GM21825 (cell line): ENCODE results near the gene PLA2G4E.

Experiments
- ATAC-seq: cut with Tn5 transposase; IDR thresholded peaks from one replicate; pipeline ENCODE4 v1.9.1; 2021; ENCODE audit warnings: mild to moderate bottlenecking, moderate library complexity; ENCODE audit not compliant: unreplicated experiment

The PLA2G4E gene

GRCh38 chr15:41958002-41958420 lies 62.8 kb downstream of the PLA2G4E start:
- no peak for ATAC-seq

GRCh38 chr15:41957021-41957897 lies 63.6 kb downstream of the PLA2G4E start:
- peak; percentile 87 for ATAC-seq

GRCh38 chr15:41955807-41956525 lies 64.9 kb downstream of the PLA2G4E start:
- ATAC-seq, result no peak

- ATAC-seq, result no peak
Measured at GRCh38 chr15:41955100-41955499, 65.7 kb downstream of the PLA2G4E start.

GRCh38 chr15:41954036-41954435 lies 66.8 kb downstream of the PLA2G4E start:
- ATAC-seq, result no peak

GRCh38 chr15:41952013-41952563 lies 68.8 kb downstream of the PLA2G4E start:
- no peak for ATAC-seq

- ATAC-seq, result no peak
Measured at GRCh38 chr15:41951571-41951970, 69.3 kb downstream of the PLA2G4E start.

GRCh38 chr15:41950489-41950888 lies 70.4 kb downstream of the PLA2G4E start:
- ATAC-seq, result no peak

GRCh38 chr15:41950127-41950483 lies 70.7 kb downstream of the PLA2G4E start:
- no peak for ATAC-seq

- no peak for ATAC-seq
Measured at GRCh38 chr15:41949401-41950126, 71.3 kb downstream of the PLA2G4E start.

- no peak for ATAC-seq
Measured at GRCh38 chr15:41948490-41948889, 72.4 kb downstream of the PLA2G4E start.

- no peak for ATAC-seq
Measured at GRCh38 chr15:41946970-41947369, 73.9 kb downstream of the PLA2G4E start.

- ATAC-seq, result no peak
Measured at GRCh38 chr15:41945731-41946130, 75.1 kb downstream of the PLA2G4E start.

- no peak for ATAC-seq
Measured at GRCh38 chr15:41945221-41945620, 75.6 kb downstream of the PLA2G4E start.

GRCh38 chr15:41944313-41944940 lies 76.4 kb downstream of the PLA2G4E start:
- no peak for ATAC-seq

- ATAC-seq, result no peak
Measured at GRCh38 chr15:41943543-41944312, 77.1 kb downstream of the PLA2G4E start.

- ATAC-seq, result no peak
Measured at GRCh38 chr15:41942886-41943285, 78.0 kb downstream of the PLA2G4E start.

GRCh38 chr15:41941644-41942415 lies 79.0 kb downstream of the PLA2G4E start:
- ATAC-seq, result no peak

GRCh38 chr15:41940441-41940857 lies 80.4 kb downstream of the PLA2G4E start:
- no peak for ATAC-seq
